Panc1 (cell line): Measurements from ENCODE around the gene TADA3. TPM values are rescaled to one million over a fixed set of nuclear protein-coding genes. Genes with fewer than 3 reads are reported as not detected.

ENCODE experiments used
- ATAC-seq: fragments of 200-7000 bp; cut with Tn5 transposase; 2 replicates; pipeline ENCODE4 v1.9.1; 2020; ENCODE audit warnings: mild to moderate bottlenecking, moderate library complexity
- BruUV-seq: library from RNA; stranded (reverse); fragments of 400-500 nt; replicated peaks from 2 replicates; lab custom pipeline; 2021; lab: Mats Ljungman, UMichigan
- CTCF ChIA-PET: fragments of 300-600 bp; sonication (Branson Sonifier 250); formaldehyde crosslinking; loops from one replicate; lab custom pipeline; 2022; ENCODE audit warnings: antibody characterized with exemption; lab: Charles Lee
- POLR2A ChIA-PET: fragments of 300-600 bp; sonication (Branson Sonifier 250); formaldehyde crosslinking; loops from one replicate; lab custom pipeline; 2022; ENCODE audit warnings: antibody characterized with exemption; lab: Charles Lee
- DNase-seq: peaks from one replicate; pipeline ENCODE4 v3.0.0-alpha.2; 2010; ENCODE audit warnings: low read depth, low spot score
- H3K27ac ChIP-seq: 2 replicates; pipeline ENCODE4 v1.5.1; 2011; ENCODE audit warnings: mild to moderate bottlenecking, low read length, inconsistent platforms
- H3K27me3 ChIP-seq: fragments of 200-500 bp; sonication (Bioruptor generic); 2 replicates; pipeline ENCODE4 v1.6.0; 2014; ENCODE audit warnings: low read length, inconsistent platforms; ENCODE audit not compliant: control insufficient read depth, insufficient read depth
- H3K36me3 ChIP-seq: fragments of 200-500 bp; sonication (Bioruptor generic); 2 replicates; pipeline ENCODE4 v1.5.1; 2014; ENCODE audit warnings: inconsistent platforms, mild to moderate bottlenecking, low read length, moderate library complexity; ENCODE audit not compliant: control insufficient read depth, insufficient read depth
- H3K4me1 ChIP-seq: 2 replicates; pipeline ENCODE4 v1.5.1; 2011; ENCODE audit warnings: inconsistent platforms, mild to moderate bottlenecking, low read length, moderate library complexity; ENCODE audit not compliant: control insufficient read depth, insufficient read depth
- H3K4me3 ChIP-seq, 2 experiments: 2 replicates each; pipeline ENCODE4 v1.5.1; 2011 to 2012; ENCODE audit warnings: low read depth in 2 of 2, low read length in 2 of 2, mild to moderate bottlenecking in 2 of 2, inconsistent platforms in 1 of 2, moderate library complexity in 1 of 2
- H3K9me3 ChIP-seq: fragments of 200-500 bp; sonication (Bioruptor generic); 2 replicates; pipeline ENCODE4 v1.5.1; 2014; ENCODE audit warnings: low read depth, mild to moderate bottlenecking, inconsistent platforms, low read length, moderate library complexity; ENCODE audit not compliant: control insufficient read depth, insufficient read depth
- POLR2AphosphoS5 ChIP-seq: IDR thresholded peaks from 2 replicates; pipeline ENCODE4 v1.6.1; 2012; ENCODE audit warnings: mild to moderate bottlenecking, low read depth, low read length, moderate library complexity
- SIN3A ChIP-seq: IDR thresholded peaks from 2 replicates; pipeline ENCODE4 v1.6.1; 2012; ENCODE audit warnings: low read depth, mild to moderate bottlenecking, low read length, moderate library complexity, borderline replicate concordance; ENCODE audit not compliant: insufficient read depth
- TCF7L2 ChIP-seq: IDR thresholded peaks from 2 replicates; pipeline ENCODE4 v1.6.1; 2011; ENCODE audit warnings: mild to moderate bottlenecking, low read depth, low read length, inconsistent platforms
- in situ Hi-C: cut with HindIII; loops from 2 replicates; pipeline ENCODE4 v1.10.0; 2016; ENCODE audit warnings: low sequenced_read_pairs, low pct_unique_long_range_greater_than_20kb
- intact Hi-C: fragments of 100-400 bp; cut with micrococcal nuclease; formaldehyde crosslinking; loops from one replicate; pipeline ENCODE4 v1.10.0; 2022; ENCODE audit not compliant: unreplicated experiment
- total RNA-seq: library from RNA; stranded (reverse); gene quantifications from one replicate; pipeline ENCODE4 v1.2.1, GENCODE V29; 2021; ENCODE audit not compliant: unreplicated experiment
- TF ChIP-seq, protein P1 (sequence below): fragments of 450-650 bp; IDR thresholded peaks from 2 replicates; pipeline ENCODE4 v1.5.1; 2017; ENCODE audit warnings: mild to moderate bottlenecking
- TF ChIP-seq, protein P2 (sequence below), 2 experiments: IDR thresholded peaks; 2 replicates each; pipeline ENCODE4 v1.6.1; 2011 to 2012; ENCODE audit warnings: low read depth in 2 of 2, control low read depth in 1 of 2, low read length in 1 of 2, mild to moderate bottlenecking in 1 of 2, moderate library complexity in 1 of 2; ENCODE audit not compliant: insufficient read depth in 1 of 2

Gene TADA3
- total RNA-seq, 1 experiment from 2014 or later, result 61.3 TPM

DNA sequence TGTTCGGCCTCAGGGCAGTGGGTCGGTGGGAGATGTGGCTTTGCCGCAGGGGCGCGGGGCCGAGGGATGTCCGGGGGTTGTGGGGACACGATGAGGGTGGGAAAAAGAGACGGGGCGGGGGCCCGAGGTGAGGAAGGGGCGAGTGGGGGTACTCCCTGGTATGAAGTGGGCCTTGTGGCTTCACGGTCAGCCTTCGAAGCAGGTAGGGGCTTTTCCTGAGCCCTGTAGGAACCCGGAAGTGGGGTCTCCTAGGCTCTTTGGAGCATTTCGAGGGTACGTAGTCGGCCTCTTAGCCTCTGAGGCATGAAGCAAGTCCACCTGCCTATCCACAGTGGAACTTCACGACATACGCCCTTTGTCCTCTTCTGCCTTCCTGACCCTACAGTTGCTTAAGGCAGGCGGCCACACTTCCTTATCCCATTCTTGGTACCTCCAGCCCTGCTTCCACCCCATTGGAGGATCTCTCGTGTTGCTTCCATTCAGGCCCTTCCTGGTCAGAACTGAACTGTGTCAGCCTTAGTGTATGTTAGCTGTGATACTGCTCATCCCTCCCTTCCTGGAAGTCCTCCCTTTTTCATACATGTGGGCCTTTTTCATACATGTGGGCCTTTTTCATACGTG lies 998 bp upstream of the TADA3 start:
- ChIA-PET CTCF (no interaction called here), POLR2A (interaction anchor here (0.6 to 1.0 kb wide), 5 partner anchors 13 to 204 kb away, joined by 3 to 5 read pairs (median 3); no protein-coding TSS in a partner anchor)
- DNase-seq (no peak), ATAC-seq (peak; percentile 33)
- Histone ChIP-seq H3K4me3 (peak overlapping the region; percentile 86 to 87), H3K4me1 (peaks cover 7% of the 10 kb centered on the region), H3K27ac (peak overlapping the region; percentile 98), H3K36me3 (peaks cover 9% of the 10 kb centered on the region), H3K9me3 (no peaks in the 10 kb centered on the region), H3K27me3 (no peaks in the 10 kb centered on the region)
- TF ChIP-seq POLR2AphosphoS5 (no peak), SIN3A (no peak), TCF7L2 (no peak)
- TF ChIP-seq, protein P1, sequence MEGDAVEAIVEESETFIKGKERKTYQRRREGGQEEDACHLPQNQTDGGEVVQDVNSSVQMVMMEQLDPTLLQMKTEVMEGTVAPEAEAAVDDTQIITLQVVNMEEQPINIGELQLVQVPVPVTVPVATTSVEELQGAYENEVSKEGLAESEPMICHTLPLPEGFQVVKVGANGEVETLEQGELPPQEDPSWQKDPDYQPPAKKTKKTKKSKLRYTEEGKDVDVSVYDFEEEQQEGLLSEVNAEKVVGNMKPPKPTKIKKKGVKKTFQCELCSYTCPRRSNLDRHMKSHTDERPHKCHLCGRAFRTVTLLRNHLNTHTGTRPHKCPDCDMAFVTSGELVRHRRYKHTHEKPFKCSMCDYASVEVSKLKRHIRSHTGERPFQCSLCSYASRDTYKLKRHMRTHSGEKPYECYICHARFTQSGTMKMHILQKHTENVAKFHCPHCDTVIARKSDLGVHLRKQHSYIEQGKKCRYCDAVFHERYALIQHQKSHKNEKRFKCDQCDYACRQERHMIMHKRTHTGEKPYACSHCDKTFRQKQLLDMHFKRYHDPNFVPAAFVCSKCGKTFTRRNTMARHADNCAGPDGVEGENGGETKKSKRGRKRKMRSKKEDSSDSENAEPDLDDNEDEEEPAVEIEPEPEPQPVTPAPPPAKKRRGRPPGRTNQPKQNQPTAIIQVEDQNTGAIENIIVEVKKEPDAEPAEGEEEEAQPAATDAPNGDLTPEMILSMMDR, result no peak
- TF ChIP-seq, protein P2, sequence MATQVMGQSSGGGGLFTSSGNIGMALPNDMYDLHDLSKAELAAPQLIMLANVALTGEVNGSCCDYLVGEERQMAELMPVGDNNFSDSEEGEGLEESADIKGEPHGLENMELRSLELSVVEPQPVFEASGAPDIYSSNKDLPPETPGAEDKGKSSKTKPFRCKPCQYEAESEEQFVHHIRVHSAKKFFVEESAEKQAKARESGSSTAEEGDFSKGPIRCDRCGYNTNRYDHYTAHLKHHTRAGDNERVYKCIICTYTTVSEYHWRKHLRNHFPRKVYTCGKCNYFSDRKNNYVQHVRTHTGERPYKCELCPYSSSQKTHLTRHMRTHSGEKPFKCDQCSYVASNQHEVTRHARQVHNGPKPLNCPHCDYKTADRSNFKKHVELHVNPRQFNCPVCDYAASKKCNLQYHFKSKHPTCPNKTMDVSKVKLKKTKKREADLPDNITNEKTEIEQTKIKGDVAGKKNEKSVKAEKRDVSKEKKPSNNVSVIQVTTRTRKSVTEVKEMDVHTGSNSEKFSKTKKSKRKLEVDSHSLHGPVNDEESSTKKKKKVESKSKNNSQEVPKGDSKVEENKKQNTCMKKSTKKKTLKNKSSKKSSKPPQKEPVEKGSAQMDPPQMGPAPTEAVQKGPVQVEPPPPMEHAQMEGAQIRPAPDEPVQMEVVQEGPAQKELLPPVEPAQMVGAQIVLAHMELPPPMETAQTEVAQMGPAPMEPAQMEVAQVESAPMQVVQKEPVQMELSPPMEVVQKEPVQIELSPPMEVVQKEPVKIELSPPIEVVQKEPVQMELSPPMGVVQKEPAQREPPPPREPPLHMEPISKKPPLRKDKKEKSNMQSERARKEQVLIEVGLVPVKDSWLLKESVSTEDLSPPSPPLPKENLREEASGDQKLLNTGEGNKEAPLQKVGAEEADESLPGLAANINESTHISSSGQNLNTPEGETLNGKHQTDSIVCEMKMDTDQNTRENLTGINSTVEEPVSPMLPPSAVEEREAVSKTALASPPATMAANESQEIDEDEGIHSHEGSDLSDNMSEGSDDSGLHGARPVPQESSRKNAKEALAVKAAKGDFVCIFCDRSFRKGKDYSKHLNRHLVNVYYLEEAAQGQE (IDR thresholded peaks at IDR 0.05; ENCODE audit: insufficient read depth in 1 of 2, low read depth in 2 of 2, low read length in 1 of 2), result no peak
- intact Hi-C loops, result no loop called here
- in situ Hi-C loops, result no loop called here
- TSS peak; percentile 81 for BruUV-seq

DNA sequence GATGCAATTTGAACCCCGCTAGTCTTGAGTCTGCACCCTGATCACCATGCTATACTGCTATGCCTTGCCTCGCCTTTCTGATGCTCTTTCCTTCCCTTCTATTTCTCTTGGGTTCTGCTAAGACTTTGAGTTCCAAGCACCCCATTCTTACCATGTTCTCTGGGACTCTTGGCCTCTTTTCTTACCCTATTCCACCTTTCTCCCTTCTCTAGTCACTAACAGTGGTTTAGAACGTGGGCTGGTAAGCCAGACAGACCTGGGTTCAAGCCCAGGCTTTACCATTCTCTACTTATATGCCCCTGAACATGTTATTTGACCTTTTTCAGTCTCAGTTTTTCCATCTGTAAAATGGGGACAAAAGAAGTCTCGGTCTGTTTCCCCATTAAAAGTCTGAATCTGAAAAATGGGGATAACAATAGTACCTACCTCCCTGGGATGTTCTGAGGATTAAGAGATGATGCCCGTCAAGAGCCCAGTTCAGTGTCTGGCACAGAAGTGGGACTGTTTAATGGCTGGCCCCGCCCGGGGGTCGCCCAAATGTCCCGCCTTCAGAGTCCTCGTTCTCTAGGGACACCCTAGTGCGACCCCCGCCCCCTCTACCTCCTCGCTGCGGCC lies 376 bp downstream of the TADA3 start:
- DNase-seq (no peak), ATAC-seq (no peak)
- peak overlapping the region; percentile 98 for H3K27ac ChIP-seq
- POLR2A ChIA-PET, result interaction anchor here (0.7 to 1.0 kb wide), 2 partner anchors 203 to 287 kb away, joined by 3 read pairs; no protein-coding TSS in a partner anchor
- in situ Hi-C loops, result no loop called here
- H3K36me3 ChIP-seq, result peaks cover 3% of the 10 kb centered on the region; the same call in 1 of the 2 replicates
- CTCF ChIA-PET, result no interaction called here
- peak overlapping the region; percentile 86 to 87 for H3K4me3 ChIP-seq
- H3K4me1 ChIP-seq, result peaks cover 7% of the 10 kb centered on the region
- no peaks in the 10 kb centered on the region for H3K27me3 ChIP-seq
- TF ChIP-seq TCF7L2 (no peak), SIN3A (no peak), POLR2AphosphoS5 (no peak)
- TF ChIP-seq, protein P2 (IDR thresholded peaks at IDR 0.05; ENCODE audit: insufficient read depth in 1 of 2, low read depth in 2 of 2, low read length in 1 of 2), result no peak
- intact Hi-C loops, result no loop called here
- TSS peak; percentile 88 for BruUV-seq
- no peaks in the 10 kb centered on the region for H3K9me3 ChIP-seq
